ENCODE measurements around the gene CRMP1.

- peak; percentile 87 for TF ChIP-seq CTCF (IDR thresholded peaks at IDR 0.05; ENCODE audit: low read depth, low read length)
- no peak for TF ChIP-seq MYC (IDR thresholded peaks at IDR 0.05; ENCODE audit: low read depth, low read length)
These were observed 71.1 kb downstream of the CRMP1 start for GRCh38 chr4:5821665-5822358.
